Upper lobe of left lung (tissue), 6 donors: ENCODE results near the gene HIPK1. TPM values are rescaled to one million over a fixed set of nuclear protein-coding genes. Genes with fewer than 3 reads are reported as not detected.

Experiments used
- ATAC-seq, 2 donors: fragments of 200-7000 bp; cut with Tn5 transposase; one replicate each; pipeline ENCODE4 v1.9.1; 2022; ENCODE audit warnings: mild to moderate bottlenecking in 2 of 2, moderate library complexity in 2 of 2; ENCODE audit not compliant: low FRiP score in 2 of 2
- DNase-seq, 2 donors: peaks; one replicate each; pipeline ENCODE4 v3.0.0-alpha.2; 2019 to 2020
- H3K27ac ChIP-seq, 4 donors: fragments of 200-600 bp; sonication (generic); one replicate each; pipeline ENCODE4 v1.5.1; 2016 to 2019
- H3K27me3 ChIP-seq, 4 donors: fragments of 200-600 bp; sonication (generic); one replicate each; pipeline ENCODE4 v1.5.1; 2017 to 2019
- H3K36me3 ChIP-seq, 4 donors: fragments of 200-600 bp; sonication (generic); one replicate each; pipeline ENCODE4 v1.5.1; 2016 to 2019
- H3K4me1 ChIP-seq, 4 donors: fragments of 200-600 bp; sonication (generic); one replicate each; pipeline ENCODE4 v1.5.1; 2018 to 2019
- H3K4me3 ChIP-seq, 4 donors: fragments of 200-600 bp; sonication (generic); one replicate each; pipeline ENCODE4 v1.5.1; 2017 to 2019; ENCODE audit warnings: mild to moderate bottlenecking in 2 of 4, moderate library complexity in 1 of 4
- H3K9me3 ChIP-seq, 4 donors: fragments of 200-600 bp; sonication (generic); one replicate each; pipeline ENCODE4 v1.5.1; 2018 to 2019
- EP300 ChIP-seq, 4 donors: sonication (generic); formaldehyde crosslinking; IDR thresholded peaks; one replicate each; pipeline ENCODE4 v1.5.1; 2017; ENCODE audit warnings: antibody characterized with exemption in 4 of 4, control low read depth in 2 of 4
- POLR2A ChIP-seq, 4 donors: fragments of 450-650 bp; IDR thresholded peaks; one replicate each; pipeline ENCODE4 v1.5.1; 2016 to 2017; ENCODE audit warnings: antibody characterized with exemption in 4 of 4, mild to moderate bottlenecking in 2 of 4
- POLR2AphosphoS5 ChIP-seq, 2 donors: sonication (generic); formaldehyde crosslinking; IDR thresholded peaks; one replicate each; pipeline ENCODE4 v1.5.1; 2017; ENCODE audit warnings: antibody characterized with exemption in 2 of 2
- WGBS, 2 donors: methylation state at CpG; one replicate each; pipeline ENCODE4 v1.1.5; 2017 to 2018; 5-methylcytosine and 5-hydroxymethylcytosine counted together
- total RNA-seq, 6 donors: library from RNA; depleted of rRNA in 4 of 6; stranded (reverse); fragments of >200 nt in 4 of 6; gene quantifications; one replicate each; pipeline versions ENCODE4 v1.1.0 to v1.2.1, GENCODE V29; 2016 to 2021
- TF ChIP-seq, protein P1 (sequence below), 6 experiments: fragments of 450-650 bp in 4 of 6; fragments of 200-600 bp in 2 of 6; sonication (generic) in 2 of 6; IDR thresholded peaks; one replicate each; pipeline ENCODE4 v1.5.1; 2016 to 2019; ENCODE audit warnings: antibody characterized with exemption in 6 of 6
- donor health status: DM: no; HTN: no; CAD: no; lungs with moderate emphysema.
- donor health status: DM: no; HTN: yes; CAD: no; lungs with severe emphysema.

HIPK1 gene
- total RNA-seq, 6 donors from 2014 or later, result 31.4 to 85.5 (median 64.0) TPM

DNA sequence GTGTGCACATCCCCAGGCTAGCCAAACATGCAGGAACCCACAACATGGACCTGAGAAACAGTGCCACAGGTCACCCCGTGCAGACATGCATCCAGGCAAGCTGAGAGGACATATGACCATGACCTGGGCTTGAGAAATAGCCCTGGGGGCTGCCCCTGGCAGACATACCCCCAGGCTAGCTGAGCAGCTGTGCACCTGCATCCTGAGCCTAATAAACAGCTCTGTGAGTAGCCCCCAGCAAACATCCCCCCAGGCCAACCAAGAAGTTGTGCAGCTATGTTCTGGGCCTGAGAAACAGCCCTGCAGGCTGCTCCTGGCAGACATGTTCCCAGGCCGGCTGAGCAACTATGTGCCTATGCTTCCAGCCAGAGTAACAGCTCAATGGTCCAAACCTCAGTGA lies 64.6 kb downstream of the HIPK1 start:
- TF ChIP-seq EP300 (IDR thresholded peaks at IDR 0.05) (no peak), POLR2AphosphoS5 (IDR thresholded peaks at IDR 0.05) (no peak), POLR2A (IDR thresholded peaks at IDR 0.05) (no peak)
- TF ChIP-seq, protein P1, sequence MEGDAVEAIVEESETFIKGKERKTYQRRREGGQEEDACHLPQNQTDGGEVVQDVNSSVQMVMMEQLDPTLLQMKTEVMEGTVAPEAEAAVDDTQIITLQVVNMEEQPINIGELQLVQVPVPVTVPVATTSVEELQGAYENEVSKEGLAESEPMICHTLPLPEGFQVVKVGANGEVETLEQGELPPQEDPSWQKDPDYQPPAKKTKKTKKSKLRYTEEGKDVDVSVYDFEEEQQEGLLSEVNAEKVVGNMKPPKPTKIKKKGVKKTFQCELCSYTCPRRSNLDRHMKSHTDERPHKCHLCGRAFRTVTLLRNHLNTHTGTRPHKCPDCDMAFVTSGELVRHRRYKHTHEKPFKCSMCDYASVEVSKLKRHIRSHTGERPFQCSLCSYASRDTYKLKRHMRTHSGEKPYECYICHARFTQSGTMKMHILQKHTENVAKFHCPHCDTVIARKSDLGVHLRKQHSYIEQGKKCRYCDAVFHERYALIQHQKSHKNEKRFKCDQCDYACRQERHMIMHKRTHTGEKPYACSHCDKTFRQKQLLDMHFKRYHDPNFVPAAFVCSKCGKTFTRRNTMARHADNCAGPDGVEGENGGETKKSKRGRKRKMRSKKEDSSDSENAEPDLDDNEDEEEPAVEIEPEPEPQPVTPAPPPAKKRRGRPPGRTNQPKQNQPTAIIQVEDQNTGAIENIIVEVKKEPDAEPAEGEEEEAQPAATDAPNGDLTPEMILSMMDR (IDR thresholded peaks at IDR 0.05), result no peak
- ATAC-seq (no peak), DNase-seq (no peak)
- Histone ChIP-seq H3K27ac (no peak overlapping the region), H3K36me3 (no peaks in the 10 kb centered on the region), H3K9me3 (peaks cover 6 to 17% (median 12%) of the 10 kb centered on the region in 4 donors), H3K4me3 (no peak overlapping the region), H3K4me1 (peaks cover 0 to 5% (median 0%) of the 10 kb centered on the region in 4 donors), H3K27me3 (no peaks in the 10 kb centered on the region)
- 90% methylated on average over 2 of the region's 2 CpGs; no CpG with 5 or more reads in 1 of the 2 donors for WGBS, 2 donors

DNA sequence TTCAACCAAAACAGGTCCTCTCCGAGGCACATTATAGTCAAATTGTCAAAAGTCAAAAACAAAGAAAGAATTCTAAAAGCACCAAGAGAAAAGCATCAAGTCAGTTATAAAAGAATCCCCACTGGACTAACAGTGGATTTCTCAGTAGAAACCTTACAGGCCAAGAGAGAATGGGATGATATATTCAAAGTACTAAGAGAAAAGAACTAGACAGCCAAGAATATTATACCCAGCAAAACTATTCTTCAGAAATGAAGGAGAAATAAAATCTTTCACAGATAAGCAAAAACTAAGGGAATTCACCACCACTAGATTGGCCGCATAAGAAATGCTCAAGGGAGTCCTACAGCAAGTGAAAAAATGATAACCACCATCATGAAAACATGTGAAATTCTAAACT lies 66.3 kb downstream of the HIPK1 start:
- Histone ChIP-seq H3K27me3 (no peaks in the 10 kb centered on the region), H3K4me3 (no peak overlapping the region), H3K4me1 (peaks cover 0 to 5% (median 0%) of the 10 kb centered on the region in 4 donors), H3K36me3 (no peaks in the 10 kb centered on the region), H3K27ac (no peak overlapping the region), H3K9me3 (peaks cover 6 to 17% (median 12%) of the 10 kb centered on the region in 4 donors)
- DNase-seq (no peak), ATAC-seq (no peak)
- TF ChIP-seq EP300 (IDR thresholded peaks at IDR 0.05) (no peak), POLR2A (IDR thresholded peaks at IDR 0.05) (no peak), POLR2AphosphoS5 (IDR thresholded peaks at IDR 0.05) (no peak)
- TF ChIP-seq, protein P1 (IDR thresholded peaks at IDR 0.05), result no peak
- WGBS, 2 donors, result 94 to 97% methylated on average over 2 of the region's 2 CpGs

DNA sequence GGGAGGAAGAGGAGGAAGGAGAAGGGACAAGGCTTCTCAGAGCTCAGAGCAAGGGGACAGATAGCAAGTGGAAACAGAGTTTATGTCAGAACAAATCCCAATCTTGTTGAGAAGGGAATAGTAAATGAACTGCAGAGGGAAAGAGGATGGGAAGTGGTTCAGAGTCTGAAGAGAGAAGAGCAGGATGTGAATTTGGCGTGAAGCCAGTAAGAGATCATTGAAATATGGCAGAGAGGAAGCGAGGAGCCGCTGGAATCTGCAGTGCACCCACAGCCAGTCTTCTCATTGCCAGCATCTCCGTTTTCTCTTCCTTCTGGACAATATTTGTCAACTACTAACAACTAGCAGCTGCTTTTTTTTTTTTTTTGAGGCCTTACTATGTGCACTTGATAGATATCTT lies 69.2 kb downstream of the HIPK1 start:
- Histone ChIP-seq H3K4me3 (no peak overlapping the region), H3K27ac (no peak overlapping the region), H3K27me3 (no peaks in the 10 kb centered on the region), H3K4me1 (peaks cover 0 to 5% (median 0%) of the 10 kb centered on the region in 4 donors), H3K36me3 (no peaks in the 10 kb centered on the region), H3K9me3 (peaks cover 6 to 17% (median 12%) of the 10 kb centered on the region in 4 donors)
- no peak for ATAC-seq
- TF ChIP-seq POLR2AphosphoS5 (IDR thresholded peaks at IDR 0.05), result no peak
- no peak for TF ChIP-seq POLR2A (IDR thresholded peaks at IDR 0.05)
- TF ChIP-seq, protein P1 (IDR thresholded peaks at IDR 0.05), result no peak
- TF ChIP-seq EP300 (IDR thresholded peaks at IDR 0.05), result no peak
- no peak for DNase-seq
- 15 to 29% methylated on average over 4 of the region's 4 CpGs for WGBS, 2 donors

DNA sequence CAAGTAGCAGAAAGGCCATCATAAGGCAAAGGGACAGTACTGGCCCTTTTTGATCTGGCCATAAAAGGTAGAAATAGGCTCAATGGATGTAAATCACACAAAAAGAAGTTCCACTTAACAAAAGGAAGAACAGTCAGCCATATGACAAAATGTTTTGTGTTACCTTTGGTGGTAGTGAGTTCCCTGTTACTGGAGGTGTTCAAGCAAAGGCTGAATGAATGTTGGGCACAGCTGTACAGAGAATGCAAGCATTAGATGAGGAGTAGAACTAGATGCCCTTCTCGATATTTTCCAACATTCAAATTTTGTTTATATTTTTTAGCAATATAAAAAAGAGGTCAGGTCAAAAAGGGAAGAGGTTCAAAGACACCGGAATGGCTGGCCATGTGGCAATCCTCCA lies 70.1 kb downstream of the HIPK1 start:
- Histone ChIP-seq H3K4me1 (peaks cover 0 to 5% (median 0%) of the 10 kb centered on the region in 4 donors), H3K9me3 (peaks cover 6 to 14% (median 12%) of the 10 kb centered on the region in 4 donors), H3K36me3 (no peaks in the 10 kb centered on the region), H3K27ac (no peak overlapping the region), H3K27me3 (no peaks in the 10 kb centered on the region), H3K4me3 (no peak overlapping the region)
- TF ChIP-seq EP300 (IDR thresholded peaks at IDR 0.05), result no peak
- TF ChIP-seq, protein P1 (IDR thresholded peaks at IDR 0.05), result no peak
- TF ChIP-seq POLR2AphosphoS5 (IDR thresholded peaks at IDR 0.05), result no peak
- no peak for TF ChIP-seq POLR2A (IDR thresholded peaks at IDR 0.05)
- ATAC-seq, result no peak
- WGBS, 2 donors, result 78 to 92% methylated on average over 2 of the region's 2 CpGs
- no peak for DNase-seq

DNA sequence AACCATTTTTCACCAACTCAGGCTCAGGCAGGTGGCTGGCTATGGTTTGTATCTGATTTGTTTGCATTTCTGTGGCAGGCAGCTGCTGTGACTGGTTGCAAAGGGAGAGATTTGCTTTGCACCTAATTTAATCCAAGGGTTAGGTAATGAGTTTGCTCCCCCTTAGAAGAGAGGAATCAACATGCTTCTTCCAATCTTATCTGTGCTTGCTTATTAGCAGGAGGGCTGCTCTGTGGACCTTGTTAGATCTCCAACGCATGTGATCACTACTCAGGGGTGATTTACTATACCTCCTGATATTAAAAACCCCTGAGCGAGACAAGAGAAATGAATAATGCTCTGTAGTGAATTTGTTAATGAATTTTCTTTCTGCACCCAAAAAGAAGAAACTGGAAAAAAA lies 70.7 kb downstream of the HIPK1 start:
- H3K4me1 ChIP-seq, result peaks cover 0 to 5% (median 0%) of the 10 kb centered on the region in 4 donors
- H3K27ac ChIP-seq, result no peak overlapping the region
- ATAC-seq (no peak), DNase-seq (no peak)
- WGBS, 2 donors, result 89 to 93% methylated on average over 2 of the region's 2 CpGs
- no peak for TF ChIP-seq POLR2A (IDR thresholded peaks at IDR 0.05)
- TF ChIP-seq, protein P1 (IDR thresholded peaks at IDR 0.05), result no peak
- no peak for TF ChIP-seq POLR2AphosphoS5 (IDR thresholded peaks at IDR 0.05)
- no peak for TF ChIP-seq EP300 (IDR thresholded peaks at IDR 0.05)
- H3K36me3 ChIP-seq, result no peaks in the 10 kb centered on the region
- H3K27me3 ChIP-seq, result no peaks in the 10 kb centered on the region
- no peak overlapping the region for H3K4me3 ChIP-seq
- H3K9me3 ChIP-seq, result peaks cover 6 to 12% (median 8%) of the 10 kb centered on the region in 4 donors
